A549 (cell line): ENCODE data around the gene GPAT3.

Experiments used
- POLR2A ChIP-seq: IDR thresholded peaks from 2 replicates; pipeline ENCODE4 v1.6.1; 2012; ENCODE audit warnings: mild to moderate bottlenecking, low read length
- ZC3H11A ChIP-seq: fragments of 450-650 bp; IDR thresholded peaks from 2 replicates; pipeline ENCODE4 v1.6.1; 2014; ENCODE audit warnings: antibody characterized with exemption, mild to moderate bottlenecking

DNA sequence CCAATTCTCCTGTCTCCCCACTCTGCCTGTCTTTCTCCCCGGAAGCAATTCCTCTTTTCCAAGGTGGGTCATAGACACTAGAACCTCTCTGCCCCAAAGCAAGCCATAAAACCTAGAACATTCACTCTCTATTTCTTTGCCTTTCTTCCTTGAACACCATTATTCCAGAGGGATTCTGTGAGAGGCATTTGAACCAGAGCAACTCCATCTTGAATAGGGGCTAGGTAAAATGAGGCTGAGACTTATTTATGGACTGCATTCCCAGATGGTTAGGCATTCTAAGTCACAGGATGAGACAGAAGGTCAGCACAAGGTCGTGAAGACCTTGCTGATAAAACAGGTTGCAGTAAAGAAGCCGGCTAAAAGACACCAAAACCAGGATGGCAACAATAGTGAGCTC lies 13.7 kb upstream of the GPAT3 start:
- no peak for TF ChIP-seq POLR2A
- TF ChIP-seq ZC3H11A: no peak
